CD14-positive monocyte (primary cell): ENCODE results near the gene PARP16. TPM values are rescaled to one million over a fixed set of nuclear protein-coding genes. Genes with fewer than 3 reads are reported as not detected.

Source experiments
- DNase-seq, 3 donors: peaks; one replicate each; pipeline ENCODE4 v3.0.0-alpha.2; 2011 to 2022
- H2AFZ ChIP-seq: 2 replicates; pipeline ENCODE4 v1.6.0; 2012; ENCODE audit warnings: mild to moderate bottlenecking, low read depth, low read length, inconsistent platforms; ENCODE audit not compliant: insufficient read depth, poor library complexity, severe bottlenecking
- H3K27ac ChIP-seq, 2 donors: 1 replicate in 1 of 2; 2 replicates in 1 of 2; pipeline ENCODE4 v1.5.1; 2012 to 2013; ENCODE audit warnings: low read length in 2 of 2, control low read depth in 1 of 2, inconsistent platforms in 1 of 2, low read depth in 1 of 2, mild to moderate bottlenecking in 1 of 2
- H3K27me3 ChIP-seq, 2 donors: one replicate each; pipeline versions ENCODE4 v1.6.0 to v1.6.1; 2011 to 2013; ENCODE audit warnings: low read length in 2 of 2; ENCODE audit not compliant: control insufficient read depth in 2 of 2, insufficient read depth in 2 of 2
- H3K36me3 ChIP-seq, 2 donors: replicated peaks in 1 of 2; 1 replicate in 1 of 2; 2 replicates in 1 of 2; pipeline versions ENCODE4 v1.5.1 to v1.6.1; 2012 to 2013; ENCODE audit warnings: low read length in 2 of 2, control low read depth in 1 of 2, inconsistent platforms in 1 of 2, mild to moderate bottlenecking in 1 of 2; ENCODE audit not compliant: insufficient read depth in 2 of 2, control insufficient read depth in 1 of 2
- H3K4me1 ChIP-seq, 2 donors: 1 replicate in 1 of 2; 2 replicates in 1 of 2; pipeline versions ENCODE4 v1.5.1 to v1.6.1; 2012 to 2013; ENCODE audit warnings: low read length in 2 of 2, control low read depth in 1 of 2, inconsistent platforms in 1 of 2, mild to moderate bottlenecking in 1 of 2, moderate library complexity in 1 of 2; ENCODE audit not compliant: insufficient read depth in 2 of 2, control insufficient read depth in 1 of 2
- H3K4me2 ChIP-seq: replicated peaks from 2 replicates; pipeline ENCODE3; 2012; ENCODE audit warnings: low read length, moderate library complexity, mild to moderate bottlenecking; ENCODE audit not compliant: poor library complexity, severe bottlenecking; ENCODE audit errors: extremely low read depth
- H3K4me3 ChIP-seq, 3 experiments: fragments of 200-600 bp in 1 of 3; sonication (generic) in 1 of 3; replicated peaks in 1 of 3; 1 replicate in 2 of 3; 2 replicates in 1 of 3; pipeline ENCODE4 v1.5.1; 2011 to 2013; ENCODE audit warnings: low read length in 3 of 3, mild to moderate bottlenecking in 3 of 3, control low read depth in 2 of 3, low read depth in 2 of 3, inconsistent platforms in 1 of 3, moderate library complexity in 1 of 3
- H3K79me2 ChIP-seq: 2 replicates; pipeline ENCODE4 v1.6.0; 2012; ENCODE audit warnings: mild to moderate bottlenecking, control low read depth, inconsistent platforms, low read length, moderate library complexity; ENCODE audit not compliant: insufficient read depth
- H3K9ac ChIP-seq: 2 replicates; pipeline ENCODE4 v1.6.0; 2017; ENCODE audit warnings: low read length, mild to moderate bottlenecking; ENCODE audit not compliant: insufficient read depth, poor library complexity, severe bottlenecking
- H3K9me3 ChIP-seq, 2 donors: replicated peaks in 1 of 2; 1 replicate in 1 of 2; 2 replicates in 1 of 2; pipeline versions ENCODE4 v1.5.1 to v1.6.1; 2012 to 2013; ENCODE audit warnings: low read length in 2 of 2, control low read depth in 1 of 2; ENCODE audit not compliant: control insufficient read depth in 1 of 2, insufficient read depth in 1 of 2
- H4K20me1 ChIP-seq: 2 replicates; pipeline ENCODE4 v1.6.0; 2012; ENCODE audit warnings: mild to moderate bottlenecking, low read length, control low read depth, moderate library complexity; ENCODE audit not compliant: insufficient read depth
- H3K27ac Mint-ChIP-seq, 7 donors: one replicate each; pipeline ENCODE4 v1.8.0; 2020; ENCODE audit warnings: mild to moderate bottlenecking in 7 of 7, mixed read lengths in 7 of 7, moderate library complexity in 6 of 7, inconsistent platforms in 2 of 7
- H3K27me3 Mint-ChIP-seq, 3 donors: one replicate each; pipeline ENCODE4 v1.8.0; 2021 to 2022; ENCODE audit warnings: low read depth in 3 of 3, mild to moderate bottlenecking in 3 of 3, mixed read lengths in 3 of 3, moderate library complexity in 3 of 3, inconsistent platforms in 1 of 3
- H3K36me3 Mint-ChIP-seq, 2 donors: one replicate each; pipeline ENCODE4 v1.8.0; 2020; ENCODE audit warnings: mixed read lengths in 2 of 2, inconsistent platforms in 1 of 2, mild to moderate bottlenecking in 1 of 2
- H3K4me1 Mint-ChIP-seq: one replicate; pipeline ENCODE4 v1.8.0; 2020; ENCODE audit warnings: mild to moderate bottlenecking, mixed read lengths
- H3K4me3 Mint-ChIP-seq, 2 donors: one replicate each; pipeline ENCODE4 v1.8.0; 2020; ENCODE audit warnings: mild to moderate bottlenecking in 2 of 2, mixed read lengths in 2 of 2, moderate library complexity in 1 of 2
- H3K9me3 Mint-ChIP-seq, 7 donors: one replicate each; pipeline ENCODE4 v1.8.0; 2020 to 2022; ENCODE audit warnings: mixed read lengths in 7 of 7, mild to moderate bottlenecking in 6 of 7, moderate library complexity in 6 of 7, inconsistent platforms in 2 of 7
- WGBS: methylation state at CpG from one replicate; pipeline ENCODE4 v1.1.5; 2013; ENCODE audit warnings: missing lambda C conversion rate; ENCODE audit not compliant: insufficient coverage; 5-methylcytosine and 5-hydroxymethylcytosine counted together
- intact Hi-C, 2 donors: fragments of 100-400 bp; cut with micrococcal nuclease; formaldehyde crosslinking; loops; one replicate each; pipeline versions ENCODE4 v1.15.0 to v1.15.1; 2023
- polyA plus RNA-seq, 3 donors: library from polyadenylated mRNA; depleted of rRNA in 1 of 3; unstranded in 2 of 3; stranded (reverse) in 1 of 3; fragments of 300-500 nt in 2 of 3; fragments of >200 nt in 1 of 3; fragmentation: Illumina TruSeq in 2 of 3; gene quantifications; 1 replicate in 2 of 3; 2 replicates in 1 of 3; pipeline ENCODE4 v1.2.3, GENCODE V29; 2012 to 2021
- TF ChIP-seq, protein P1 (sequence below): fragments of 200-600 bp; IDR thresholded peaks from one replicate; pipeline ENCODE4 v1.8.0; 2022; ENCODE audit warnings: antibody characterized with exemption, mild to moderate bottlenecking

The PARP16 gene
- polyA plus RNA-seq, 3 donors, result 4.8 to 6.9 (median 5.7) TPM

- Histone ChIP-seq H3K27ac (no peak overlapping the region), H3K9me3 (no peaks in the 10 kb centered on the region), H3K4me1 (peaks cover 8 to 9% of the 10 kb centered on the region in 2 donors), H2AFZ (no peak overlapping the region), H3K36me3 (no peaks in the 10 kb centered on the region), H4K20me1 (no peaks in the 10 kb centered on the region), H3K9ac (no peak overlapping the region), H3K4me3 (no peak overlapping the region), H3K79me2 (no peaks in the 10 kb centered on the region), H3K27me3 (peaks cover 0 to 2% of the 10 kb centered on the region in 2 donors), H3K4me2 (no peak overlapping the region)
- WGBS, result 63% methylated on average over 8 of the region's 10 CpGs
- TF ChIP-seq, protein P1, sequence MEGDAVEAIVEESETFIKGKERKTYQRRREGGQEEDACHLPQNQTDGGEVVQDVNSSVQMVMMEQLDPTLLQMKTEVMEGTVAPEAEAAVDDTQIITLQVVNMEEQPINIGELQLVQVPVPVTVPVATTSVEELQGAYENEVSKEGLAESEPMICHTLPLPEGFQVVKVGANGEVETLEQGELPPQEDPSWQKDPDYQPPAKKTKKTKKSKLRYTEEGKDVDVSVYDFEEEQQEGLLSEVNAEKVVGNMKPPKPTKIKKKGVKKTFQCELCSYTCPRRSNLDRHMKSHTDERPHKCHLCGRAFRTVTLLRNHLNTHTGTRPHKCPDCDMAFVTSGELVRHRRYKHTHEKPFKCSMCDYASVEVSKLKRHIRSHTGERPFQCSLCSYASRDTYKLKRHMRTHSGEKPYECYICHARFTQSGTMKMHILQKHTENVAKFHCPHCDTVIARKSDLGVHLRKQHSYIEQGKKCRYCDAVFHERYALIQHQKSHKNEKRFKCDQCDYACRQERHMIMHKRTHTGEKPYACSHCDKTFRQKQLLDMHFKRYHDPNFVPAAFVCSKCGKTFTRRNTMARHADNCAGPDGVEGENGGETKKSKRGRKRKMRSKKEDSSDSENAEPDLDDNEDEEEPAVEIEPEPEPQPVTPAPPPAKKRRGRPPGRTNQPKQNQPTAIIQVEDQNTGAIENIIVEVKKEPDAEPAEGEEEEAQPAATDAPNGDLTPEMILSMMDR, result no peak
- H3K27me3 Mint-ChIP-seq, result peaks cover 4 to 14% (median 5%) of the 10 kb centered on the region in 3 donors
- H3K9me3 Mint-ChIP-seq, result no peaks in the 10 kb centered on the region
- no peak overlapping the region for H3K27ac Mint-ChIP-seq
- intact Hi-C loops, result no loop called here
- peaks cover 17% of the 10 kb centered on the region for H3K4me1 Mint-ChIP-seq
- DNase-seq, result peak in 1 of 3 donors; percentile 18
- no peak overlapping the region for H3K4me3 Mint-ChIP-seq
- H3K36me3 Mint-ChIP-seq, result no peaks in the 10 kb centered on the region
Observed at GRCh38 chr15:65310431-65311137, 23.9 kb upstream of the PARP16 start.

GRCh38 chr15:65309882-65310418 is 23.3 kb upstream of the PARP16 start:
- H3K9me3 Mint-ChIP-seq, result no peaks in the 10 kb centered on the region
- no peak overlapping the region for H3K27ac Mint-ChIP-seq
- no peak overlapping the region for H2AFZ ChIP-seq
- H3K36me3 Mint-ChIP-seq, result no peaks in the 10 kb centered on the region
- H3K27ac ChIP-seq, result no peak overlapping the region
- no peaks in the 10 kb centered on the region for H3K36me3 ChIP-seq
- WGBS, result 100% methylated on average over 8 of the region's 12 CpGs
- H3K9me3 ChIP-seq, result no peaks in the 10 kb centered on the region
- TF ChIP-seq, protein P1, result no peak
- no peak overlapping the region for H3K4me3 ChIP-seq
- H3K4me3 Mint-ChIP-seq, result no peak overlapping the region
- H3K4me1 Mint-ChIP-seq, result peaks cover 23% of the 10 kb centered on the region
- no peaks in the 10 kb centered on the region for H4K20me1 ChIP-seq
- no peak for DNase-seq
- intact Hi-C loops, result no loop called here
- peaks cover 0 to 2% of the 10 kb centered on the region in 2 donors for H3K27me3 ChIP-seq
- no peak overlapping the region for H3K4me2 ChIP-seq
- peaks cover 13 to 16% of the 10 kb centered on the region in 2 donors for H3K4me1 ChIP-seq
- H3K27me3 Mint-ChIP-seq, result peaks cover 3 to 14% (median 5%) of the 10 kb centered on the region in 3 donors
- no peaks in the 10 kb centered on the region for H3K79me2 ChIP-seq
- H3K9ac ChIP-seq, result no peak overlapping the region
